ENCODE results near the gene SLIT3.

Gene SLIT3

GRCh38 chr5:169174923-169175322 is 126.0 kb downstream of the SLIT3 start:
- no peak for DNase-seq (ENCODE audit: low read depth, low spot score)

- DNase-seq (ENCODE audit: low read depth, low spot score), result no peak
Measured at GRCh38 chr5:169173372-169173771, 127.6 kb downstream of the SLIT3 start.

GRCh38 chr5:169171515-169171914 is 129.4 kb downstream of the SLIT3 start:
- peak; percentile 82 for DNase-seq (ENCODE audit: low read depth, low spot score)

GRCh38 chr5:169169783-169170182 is 131.2 kb downstream of the SLIT3 start:
- DNase-seq (ENCODE audit: low read depth, low spot score), result peak; percentile 84

- DNase-seq (ENCODE audit: low read depth, low spot score), result no peak
Measured at GRCh38 chr5:169168280-169168679, 132.7 kb downstream of the SLIT3 start.

- DNase-seq (ENCODE audit: low read depth, low spot score), result no peak
Measured at GRCh38 chr5:169166078-169166477, 134.9 kb downstream of the SLIT3 start.

GRCh38 chr5:169165052-169165451 is 135.9 kb downstream of the SLIT3 start:
- no peak for DNase-seq (ENCODE audit: low read depth, low spot score)

GRCh38 chr5:169164481-169164925 is 136.4 kb downstream of the SLIT3 start:
- DNase-seq (ENCODE audit: low read depth, low spot score), result peak; percentile 92

GRCh38 chr5:169162407-169162806 is 138.5 kb downstream of the SLIT3 start:
- no peak for DNase-seq (ENCODE audit: low read depth, low spot score)

GRCh38 chr5:169161022-169161680 is 139.8 kb downstream of the SLIT3 start:
- peak; percentile 83 for DNase-seq (ENCODE audit: low read depth, low spot score)

GRCh38 chr5:169160405-169160901 is 140.5 kb downstream of the SLIT3 start:
- no peak for DNase-seq (ENCODE audit: low read depth, low spot score)

- no peak for DNase-seq (ENCODE audit: low read depth, low spot score)
Measured at GRCh38 chr5:169158764-169159163, 142.2 kb downstream of the SLIT3 start.

- DNase-seq (ENCODE audit: low read depth, low spot score), result no peak
Measured at GRCh38 chr5:169157064-169157463, 143.9 kb downstream of the SLIT3 start.

GRCh38 chr5:169154679-169155078 is 146.3 kb downstream of the SLIT3 start:
- no peak for DNase-seq (ENCODE audit: low read depth, low spot score)

GRCh38 chr5:169153405-169153804 is 147.5 kb downstream of the SLIT3 start:
- DNase-seq (ENCODE audit: low read depth, low spot score), result no peak

GRCh38 chr5:169152946-169153345 is 148.0 kb downstream of the SLIT3 start:
- DNase-seq (ENCODE audit: low read depth, low spot score), result no peak

- DNase-seq (ENCODE audit: low read depth, low spot score), result no peak
Measured at GRCh38 chr5:169152453-169152852, 148.5 kb downstream of the SLIT3 start.

GRCh38 chr5:169151051-169151805 is 149.7 kb downstream of the SLIT3 start:
- no peak for DNase-seq (ENCODE audit: low read depth, low spot score)

- no peak for DNase-seq (ENCODE audit: low read depth, low spot score)
Measured at GRCh38 chr5:169150108-169150507, 150.8 kb downstream of the SLIT3 start.

- DNase-seq (ENCODE audit: low read depth, low spot score), result no peak
Measured at GRCh38 chr5:169149317-169149716, 151.6 kb downstream of the SLIT3 start.

- DNase-seq (ENCODE audit: low read depth, low spot score), result no peak
Measured at GRCh38 chr5:169148138-169148740, 152.7 kb downstream of the SLIT3 start.

- DNase-seq (ENCODE audit: low read depth, low spot score), result no peak
Measured at GRCh38 chr5:169147534-169147933, 153.4 kb downstream of the SLIT3 start.

- DNase-seq (ENCODE audit: low read depth, low spot score), result no peak
Measured at GRCh38 chr5:169146158-169146557, 154.8 kb downstream of the SLIT3 start.
